ENCODE measurements around the gene LYRM2.
"Not testable (repeated sequence)": the region's sequence is repeated elsewhere in the genome, so short reads cannot be mapped to it uniquely, and the experiment has no call there.

LYRM2 gene

GRCh38 chr6:89643406-89643805, 4.9 kb upstream of the LYRM2 start:
- no peak for DNase-seq

GRCh38 chr6:89642956-89643355, 4.4 kb upstream of the LYRM2 start:
- DNase-seq: no peak

GRCh38 chr6:89641581-89641980, 3.0 kb upstream of the LYRM2 start:
- DNase-seq: not testable (repeated sequence)

- DNase-seq: no peak
These were observed 2.3 kb upstream of the LYRM2 start for GRCh38 chr6:89640804-89641203.

GRCh38 chr6:89637960-89638319, 607 bp downstream of the LYRM2 start:
- DNase-seq: no peak

GRCh38 chr6:89636412-89636811, 2.1 kb downstream of the LYRM2 start:
- not testable (repeated sequence) for DNase-seq

- no peak for DNase-seq
These were observed 8.1 kb downstream of the LYRM2 start for GRCh38 chr6:89630488-89630887.

- DNase-seq: no peak
These were observed 14.8 kb downstream of the LYRM2 start for GRCh38 chr6:89623749-89624148.

- DNase-seq: no peak
These were observed 19.0 kb downstream of the LYRM2 start for GRCh38 chr6:89619567-89619966.

GRCh38 chr6:89618026-89618425, 20.5 kb downstream of the LYRM2 start:
- no peak for DNase-seq

GRCh38 chr6:89616531-89616930, 22.0 kb downstream of the LYRM2 start:
- DNase-seq: no peak

- no peak for DNase-seq
These were observed 22.7 kb downstream of the LYRM2 start for GRCh38 chr6:89615882-89616281.

GRCh38 chr6:89613790-89614189, 24.8 kb downstream of the LYRM2 start:
- DNase-seq: no peak

- DNase-seq: no peak
These were observed 26.4 kb downstream of the LYRM2 start for GRCh38 chr6:89612121-89612520.

- DNase-seq: no peak
These were observed 26.9 kb downstream of the LYRM2 start for GRCh38 chr6:89611666-89612065.

- peak; percentile 84 to 86 for DNase-seq
These were observed 28.4 kb downstream of the LYRM2 start for GRCh38 chr6:89610149-89610642.

GRCh38 chr6:89605861-89606260, 32.7 kb downstream of the LYRM2 start:
- DNase-seq: no peak

- DNase-seq: no peak
These were observed 33.9 kb downstream of the LYRM2 start for GRCh38 chr6:89604653-89605052.

- DNase-seq: no peak
These were observed 36.4 kb downstream of the LYRM2 start for GRCh38 chr6:89602166-89602565.

GRCh38 chr6:89599727-89600126, 38.8 kb downstream of the LYRM2 start:
- no peak for DNase-seq

- DNase-seq: no peak
These were observed 40.6 kb downstream of the LYRM2 start for GRCh38 chr6:89597988-89598387.

GRCh38 chr6:89597372-89597771, 41.2 kb downstream of the LYRM2 start:
- DNase-seq: no peak

GRCh38 chr6:89596484-89596883, 42.1 kb downstream of the LYRM2 start:
- no peak for DNase-seq

GRCh38 chr6:89596056-89596455, 42.5 kb downstream of the LYRM2 start:
- DNase-seq: no peak

GRCh38 chr6:89591745-89592144, 46.8 kb downstream of the LYRM2 start:
- DNase-seq: no peak

- DNase-seq: no peak
These were observed 48.4 kb downstream of the LYRM2 start for GRCh38 chr6:89590133-89590532.
